Measurements from ENCODE around the gene VPS52. TPM values are rescaled to one million over a fixed set of nuclear protein-coding genes. Genes with fewer than 3 reads are reported as not detected.

Gene VPS52
- total RNA-seq, 1 donor from 2014 or later: 30.6 TPM

GRCh38 chr6:33317419-33317668 lies 45.7 kb upstream of the VPS52 start:
- Histone ChIP-seq H3K9me3 (ENCODE audit: insufficient read depth, low read depth, low read length) (no peaks in the 10 kb centered on the region), H2AFZ (ENCODE audit: low read depth, low read length) (no peak overlapping the region), H3K4me1 (ENCODE audit: insufficient read depth, low read length) (peaks cover 63% of the 10 kb centered on the region), H3K79me2 (ENCODE audit: insufficient read depth, low read length) (peaks cover 69% of the 10 kb centered on the region), H3K27ac (ENCODE audit: low read depth, low read length) (no peak overlapping the region), H3K9ac (ENCODE audit: low read length) (no peak overlapping the region), H3K36me3 (ENCODE audit: insufficient read depth, low read length) (peaks cover 27% of the 10 kb centered on the region), H3K27me3 (ENCODE audit: insufficient read depth, low read length) (no peaks in the 10 kb centered on the region), H4K20me1 (ENCODE audit: insufficient read depth, low read length) (peaks cover 21% of the 10 kb centered on the region), H3K4me3 (ENCODE audit: insufficient read depth, low read depth, low read length) (peak overlapping the region; percentile 44), H3K4me2 (ENCODE audit: low read length) (peak overlapping the region; percentile 70)
- no peak for FAIRE-seq
- no peaks in the 10 kb centered on the region for H3K27me3 Mint-ChIP-seq (ENCODE audit: low read depth, unreplicated experiment)
- no peaks in the 10 kb centered on the region for H3K9me3 Mint-ChIP-seq (ENCODE audit: unreplicated experiment)
- peaks cover 10% of the 10 kb centered on the region for H3K36me3 Mint-ChIP-seq (ENCODE audit: low read depth, unreplicated experiment)
- no peak overlapping the region for H3K27ac Mint-ChIP-seq (ENCODE audit: unreplicated experiment)
- no peak for DNase-seq (ENCODE audit: low read depth)
- TF ChIP-seq CTCF (IDR thresholded peaks at IDR 0.05; ENCODE audit: insufficient read depth, low read depth, low read length) (no peak), EZH2 (IDR thresholded peaks at IDR 0.05; ENCODE audit: insufficient read depth, low read length) (no peak)
- peaks cover 29% of the 10 kb centered on the region for H3K4me1 Mint-ChIP-seq (ENCODE audit: low read depth, unreplicated experiment)
- H3K4me3 Mint-ChIP-seq (ENCODE audit: unreplicated experiment): peak overlapping the region; percentile 81

DNA sequence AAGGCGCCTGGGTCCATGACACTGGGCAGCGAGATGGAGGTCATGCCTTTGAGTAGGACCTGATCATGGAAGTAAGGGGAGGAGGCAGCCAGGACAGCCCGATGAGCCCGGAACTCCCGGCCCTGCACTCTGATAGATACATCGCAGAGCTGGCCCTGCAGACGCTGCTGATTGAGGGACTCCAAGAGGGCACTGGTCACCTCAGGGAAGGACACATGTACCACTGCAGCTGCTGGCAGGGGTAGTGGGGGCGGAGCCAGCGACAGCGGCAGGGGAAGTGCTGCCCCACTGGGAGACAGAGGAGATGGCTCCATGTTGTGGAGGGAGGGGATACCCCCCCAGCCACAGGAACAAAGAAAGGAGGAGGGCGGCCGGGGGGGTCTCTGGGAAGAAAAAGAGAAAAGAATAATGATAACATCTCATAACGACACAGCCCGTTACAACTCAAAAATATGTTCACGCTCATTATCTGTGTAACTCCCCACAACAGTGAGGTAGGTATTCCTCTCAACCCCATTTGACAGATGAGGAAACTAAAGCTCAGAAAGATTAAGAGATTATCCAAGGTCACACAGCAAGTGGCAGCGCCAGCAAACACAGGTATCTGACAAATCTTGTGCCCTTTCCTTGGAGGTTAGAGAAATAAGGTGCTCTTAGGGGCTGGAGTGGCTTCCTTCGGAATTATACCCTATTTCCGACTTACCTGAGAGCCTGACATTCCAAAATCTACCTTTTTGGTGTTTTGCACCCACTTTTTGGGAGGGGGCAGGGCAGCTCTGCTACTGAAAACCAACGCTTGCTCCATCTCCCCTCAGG lies 45.1 kb upstream of the VPS52 start:
- H4K20me1 ChIP-seq (ENCODE audit: insufficient read depth, low read length): peaks cover 26% of the 10 kb centered on the region
- DNase-seq (ENCODE audit: low read depth) (no peak), FAIRE-seq (no peak)
- H3K79me2 ChIP-seq (ENCODE audit: insufficient read depth, low read length): peaks cover 69% of the 10 kb centered on the region
- peak overlapping the region; percentile 81 for H3K4me3 Mint-ChIP-seq (ENCODE audit: unreplicated experiment)
- peak overlapping the region; percentile 70 for H3K4me2 ChIP-seq (ENCODE audit: low read length)
- TF ChIP-seq CTCF (IDR thresholded peaks at IDR 0.05; ENCODE audit: insufficient read depth, low read depth, low read length) (no peak), EZH2 (IDR thresholded peaks at IDR 0.05; ENCODE audit: insufficient read depth, low read length) (no peak)
- H3K4me3 ChIP-seq (ENCODE audit: insufficient read depth, low read depth, low read length): peak overlapping the region; percentile 44
- no peaks in the 10 kb centered on the region for H3K27me3 Mint-ChIP-seq (ENCODE audit: low read depth, unreplicated experiment)
- H3K4me1 Mint-ChIP-seq (ENCODE audit: low read depth, unreplicated experiment): peaks cover 30% of the 10 kb centered on the region
- H3K9me3 ChIP-seq (ENCODE audit: insufficient read depth, low read depth, low read length): no peaks in the 10 kb centered on the region
- no peak overlapping the region for H3K27ac Mint-ChIP-seq (ENCODE audit: unreplicated experiment)
- H3K4me1 ChIP-seq (ENCODE audit: insufficient read depth, low read length): peaks cover 65% of the 10 kb centered on the region
- no peak overlapping the region for H3K27ac ChIP-seq (ENCODE audit: low read depth, low read length)
- H3K36me3 Mint-ChIP-seq (ENCODE audit: low read depth, unreplicated experiment): peaks cover 10% of the 10 kb centered on the region
- H2AFZ ChIP-seq (ENCODE audit: low read depth, low read length): no peak overlapping the region
- no peaks in the 10 kb centered on the region for H3K9me3 Mint-ChIP-seq (ENCODE audit: unreplicated experiment)
- H3K9ac ChIP-seq (ENCODE audit: low read length): no peak overlapping the region
- peaks cover 27% of the 10 kb centered on the region for H3K36me3 ChIP-seq (ENCODE audit: insufficient read depth, low read length)
- H3K27me3 ChIP-seq (ENCODE audit: insufficient read depth, low read length): no peaks in the 10 kb centered on the region

All from astrocyte (in vitro differentiated cells and primary cell).